Colon (tissue), 2 donors: ENCODE measurements around the gene SLC33A1.
"Not testable (repeated sequence)": the region's sequence is repeated elsewhere in the genome, so short reads cannot be mapped to it uniquely, and the experiment has no call there.

Source experiments
- FAIRE-seq: peaks from 2 replicates; lab custom pipeline; 2012; peaks lifted over from hg19 to GRCh38; lab: Jason Lieb, UNC
- donor health status: control.
- donor health status: control.

SLC33A1 gene

GRCh38 chr3:155861476-155862183 lies 7.4 kb upstream of the SLC33A1 start:
- FAIRE-seq = no peak

GRCh38 chr3:155860424-155860823 lies 6.2 kb upstream of the SLC33A1 start:
- not testable (repeated sequence) for FAIRE-seq

DNA sequence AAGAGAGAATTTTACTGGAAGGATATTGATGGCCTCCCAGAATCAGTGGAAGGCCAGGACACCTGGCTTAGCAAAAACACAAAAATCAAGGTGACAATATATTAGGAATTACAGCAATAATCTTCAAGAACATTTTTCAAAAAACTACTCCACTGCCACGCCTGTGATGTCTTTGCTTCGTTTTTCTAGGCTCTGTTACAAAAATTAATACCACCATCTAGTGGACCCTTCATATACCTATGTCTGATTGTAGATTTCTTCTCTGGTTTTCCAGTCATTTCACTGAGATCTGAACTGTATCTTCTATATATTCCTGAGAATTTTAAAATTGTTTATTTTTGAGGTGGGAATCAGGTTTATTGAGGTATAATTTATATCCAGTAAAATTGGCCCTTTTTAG lies 5.6 kb upstream of the SLC33A1 start:
- FAIRE-seq = no peak

DNA sequence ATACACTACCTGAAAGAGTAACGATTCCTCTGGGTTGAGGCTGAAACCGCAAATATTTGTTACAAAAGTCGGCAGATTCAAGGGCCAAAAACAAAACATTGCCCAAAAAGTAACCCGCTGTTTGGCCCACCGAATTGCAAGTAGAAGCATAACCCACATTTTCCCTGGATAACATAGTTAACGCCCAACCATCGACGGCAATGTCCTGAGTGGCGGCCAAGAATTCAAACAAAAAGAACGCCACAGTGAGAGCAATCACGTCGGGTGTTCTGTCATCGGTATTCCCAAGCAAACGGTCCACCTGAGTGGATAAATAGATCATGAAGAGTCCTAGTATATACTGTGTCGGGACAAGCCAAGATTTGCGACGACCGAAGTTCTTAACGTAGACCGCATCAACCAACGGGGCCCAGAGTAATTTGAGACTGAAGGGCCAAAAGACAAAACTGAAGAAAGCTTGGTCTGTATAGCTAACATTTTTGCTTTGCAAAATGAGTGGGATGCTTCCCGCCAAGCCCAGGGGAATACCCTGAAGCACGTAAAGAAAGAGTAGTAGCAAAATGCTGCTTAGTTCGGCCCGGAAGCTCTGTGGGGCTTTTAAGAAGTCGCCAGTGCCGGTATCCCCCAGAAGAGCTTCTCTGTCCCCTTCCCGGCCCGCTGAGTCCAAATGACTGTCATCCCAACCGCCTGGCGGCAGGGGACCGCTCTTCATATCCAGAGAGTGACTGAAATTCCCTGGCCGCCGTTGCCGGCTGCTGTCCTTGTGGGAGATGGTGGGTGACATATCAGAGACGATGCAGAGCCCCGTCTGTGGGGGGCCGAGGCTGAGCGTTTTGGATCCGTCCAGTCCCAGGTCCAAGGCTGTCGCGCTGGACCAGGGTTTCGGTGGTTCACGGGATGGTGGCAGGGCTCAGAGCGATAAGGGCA lies 750 bp downstream of the SLC33A1 start:
- FAIRE-seq = no peak

DNA sequence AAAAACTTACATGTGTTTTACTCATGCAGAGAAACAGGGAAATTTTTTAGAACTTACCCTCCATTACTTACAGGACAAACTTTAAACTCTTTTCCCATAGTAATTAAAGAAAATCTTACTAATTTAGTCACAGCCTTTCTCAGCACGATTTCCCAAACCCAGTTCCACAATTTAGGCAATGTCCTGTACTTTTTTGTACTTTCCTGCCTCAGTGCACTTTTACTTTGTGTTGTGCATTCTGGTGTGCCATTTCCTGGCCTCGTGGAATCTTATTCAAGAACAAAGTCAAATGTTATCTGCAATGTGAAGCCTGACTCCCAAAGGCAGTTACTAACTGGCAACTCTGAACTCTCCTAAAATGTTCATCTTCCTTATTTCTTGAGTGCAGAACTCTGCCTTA lies 1.9 kb downstream of the SLC33A1 start:
- no peak for FAIRE-seq

- not testable (repeated sequence) for FAIRE-seq
These were observed 4.8 kb downstream of the SLC33A1 start for GRCh38 chr3:155849404-155849803.

DNA sequence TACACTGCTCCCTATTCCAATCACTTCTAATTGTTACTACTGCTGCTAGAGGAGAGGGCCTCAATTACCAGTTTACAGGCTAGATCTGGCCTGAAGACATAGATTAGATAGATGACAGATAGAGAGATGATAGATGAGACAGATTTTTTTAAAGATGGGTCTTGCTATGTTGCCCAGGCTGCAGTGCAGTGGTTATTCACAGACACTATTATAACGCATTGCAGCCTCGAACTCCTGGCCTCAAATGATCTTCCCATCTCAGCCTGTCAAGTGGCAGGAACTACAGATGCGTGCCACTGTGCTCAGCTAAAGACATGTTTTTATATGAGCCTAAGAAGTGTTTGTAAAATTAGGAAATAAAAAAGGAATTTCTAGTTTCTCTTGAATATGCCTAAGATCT lies 6.2 kb downstream of the SLC33A1 start:
- FAIRE-seq = no peak

- FAIRE-seq = no peak
These were observed 8.1 kb downstream of the SLC33A1 start for GRCh38 chr3:155846119-155846518.

- no peak for FAIRE-seq
These were observed 10.7 kb downstream of the SLC33A1 start for GRCh38 chr3:155843569-155843968.

- no peak for FAIRE-seq
These were observed 18.7 kb downstream of the SLC33A1 start for GRCh38 chr3:155835341-155836071.

DNA sequence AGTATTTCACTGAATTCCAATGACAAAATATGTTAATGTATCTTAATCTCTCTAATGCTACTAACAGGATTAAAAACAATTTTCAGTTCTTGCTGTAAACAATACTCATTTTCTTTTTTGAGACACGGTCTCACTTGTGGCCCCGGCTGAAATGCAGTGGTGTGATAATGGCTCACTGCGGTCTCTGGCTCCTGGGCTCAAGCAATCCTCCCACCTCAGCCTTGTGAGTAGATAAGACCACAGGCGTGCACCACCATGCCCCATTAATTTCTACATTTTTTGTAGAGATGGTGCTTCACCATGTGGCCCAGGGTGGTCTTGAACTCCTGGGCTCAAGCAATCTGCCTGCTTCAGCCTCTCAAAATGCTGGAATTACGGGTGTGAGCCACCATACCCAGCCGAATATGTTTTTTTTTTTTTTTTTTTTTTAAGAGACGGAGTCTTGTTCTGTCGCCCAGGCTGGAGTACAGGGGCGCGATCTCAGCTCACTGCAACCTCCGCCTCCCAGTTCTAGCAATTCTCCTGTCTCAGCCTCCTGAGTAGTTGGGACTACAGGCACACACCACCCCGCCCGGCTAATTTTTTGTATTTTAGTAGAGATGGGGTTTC lies 25.6 kb downstream of the SLC33A1 start:
- FAIRE-seq = not testable (repeated sequence)

- no peak for FAIRE-seq
These were observed 39.1 kb downstream of the SLC33A1 start for GRCh38 chr3:155815030-155815545.

DNA sequence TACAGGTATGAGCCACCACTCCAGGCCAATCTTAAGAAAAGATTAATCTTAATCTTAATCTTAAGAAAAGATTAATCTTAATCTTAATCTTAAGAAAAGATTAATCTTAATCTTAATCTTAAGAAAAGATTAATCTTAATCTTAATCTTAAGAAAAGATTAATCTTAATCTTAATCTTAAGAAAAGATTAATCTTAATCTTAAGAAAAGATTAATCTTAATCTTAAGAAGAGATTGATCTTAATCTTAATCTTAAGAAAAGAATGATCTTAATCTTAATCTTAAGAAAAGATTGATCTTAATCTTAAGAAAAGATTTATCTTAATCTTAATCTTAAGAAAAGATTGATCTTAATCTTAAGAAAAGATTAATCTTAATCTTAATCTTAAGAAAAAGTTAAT lies 41.0 kb downstream of the SLC33A1 start:
- FAIRE-seq = not testable (repeated sequence)

DNA sequence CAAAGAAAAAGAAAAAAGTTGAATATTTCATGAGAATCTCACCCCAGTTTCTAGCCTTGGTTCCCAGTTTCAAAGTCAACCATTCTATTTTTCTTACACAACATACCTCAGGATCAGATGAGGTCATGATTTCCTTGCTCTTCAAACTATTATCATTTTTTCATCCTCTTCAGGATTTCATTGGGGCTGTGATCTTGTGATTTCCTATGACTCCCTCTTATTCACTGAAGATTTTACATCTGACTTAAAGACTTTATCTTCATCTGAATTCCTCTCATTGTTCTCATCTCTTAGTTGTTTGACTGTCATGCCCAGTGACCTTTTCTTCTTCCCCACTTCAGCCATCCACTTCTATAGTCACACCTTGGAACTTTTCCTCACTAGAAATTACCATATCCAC lies 45.0 kb downstream of the SLC33A1 start:
- no peak for FAIRE-seq

GRCh38 chr3:155807823-155808222 lies 46.4 kb downstream of the SLC33A1 start:
- no peak for FAIRE-seq

GRCh38 chr3:155805802-155806618 lies 48.2 kb downstream of the SLC33A1 start, which contains the start of gene C3orf33:
Gene C3orf33 (minus strand): TSS chr3:155806278. CDS start chr3:155806252, 26 bp downstream.
- FAIRE-seq = no peak

DNA sequence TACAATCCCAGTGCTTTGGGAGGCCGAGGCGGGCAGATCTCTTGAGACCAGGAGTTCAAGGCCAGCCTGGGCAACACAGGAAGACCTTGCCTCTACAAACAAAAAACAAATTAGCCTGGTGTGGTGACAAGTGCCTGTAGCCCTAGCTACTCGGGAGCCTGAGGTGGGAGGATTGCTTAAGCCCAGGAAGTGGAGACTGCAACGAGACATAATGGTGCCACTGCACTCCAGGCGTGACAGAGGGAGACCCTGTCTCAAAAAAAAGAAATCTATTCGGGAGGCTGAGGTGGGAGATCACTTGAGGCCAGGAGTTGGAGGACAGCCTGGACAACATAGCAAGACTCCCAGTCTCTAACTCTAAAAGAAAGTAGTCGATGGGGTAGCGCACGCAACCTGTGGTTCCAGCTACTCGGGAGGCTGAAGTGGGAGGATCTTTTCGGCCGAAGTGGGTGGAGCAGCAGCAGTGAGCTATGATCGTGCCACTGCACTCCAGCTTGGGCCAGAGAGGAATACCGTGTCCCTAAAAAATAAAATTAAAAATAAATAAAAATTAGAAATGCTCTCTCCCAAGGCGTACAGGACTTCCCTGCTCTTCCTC lies 48.9 kb downstream of the SLC33A1 start:
- no peak for FAIRE-seq

GRCh38 chr3:155804323-155804722 lies 49.9 kb downstream of the SLC33A1 start:
- FAIRE-seq = no peak

- FAIRE-seq = no peak
These were observed 61.7 kb downstream of the SLC33A1 start for GRCh38 chr3:155792532-155792931.

DNA sequence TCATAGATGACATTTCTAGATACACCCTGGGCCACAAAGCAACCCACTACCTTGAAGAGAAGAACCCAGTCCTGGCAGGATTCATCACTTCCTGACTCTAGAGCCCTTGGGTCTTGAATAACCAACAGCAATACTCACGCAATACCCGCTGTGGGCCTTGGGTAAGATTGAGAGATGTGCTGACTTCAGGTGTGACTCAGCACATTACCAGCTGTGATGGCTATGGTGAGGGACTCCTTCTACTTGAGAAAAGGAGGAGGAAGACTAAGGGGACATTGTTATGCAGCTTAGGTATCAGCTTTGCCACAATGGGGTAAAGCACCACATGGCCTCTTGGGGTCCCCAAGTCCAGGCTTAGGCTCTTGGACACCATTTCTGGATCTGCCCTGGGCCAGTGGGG lies 63.0 kb downstream of the SLC33A1 start:
- no peak for FAIRE-seq
